Vagina (tissue), 2 donors: ENCODE data around the gene MBTPS1.

Source experiments
- POLR2A ChIP-seq, 2 donors: fragments of 450-650 bp; IDR thresholded peaks; one replicate each; pipeline ENCODE4 v1.6.1; 2017; ENCODE audit warnings: antibody characterized with exemption in 2 of 2, mild to moderate bottlenecking in 2 of 2, moderate library complexity in 2 of 2
- POLR2AphosphoS5 ChIP-seq, 2 donors: sonication (generic); formaldehyde crosslinking; IDR thresholded peaks; one replicate each; pipeline ENCODE4 v1.9.0; 2017; ENCODE audit warnings: antibody characterized with exemption in 2 of 2, mild to moderate bottlenecking in 2 of 2, low read depth in 1 of 2; ENCODE audit not compliant: insufficient read depth in 1 of 2
- TF ChIP-seq, protein P1 (sequence below), 3 experiments: fragments of 450-650 bp in 2 of 3; fragments of 200-600 bp in 1 of 3; sonication (generic) in 1 of 3; IDR thresholded peaks; one replicate each; pipeline ENCODE4 v1.5.1; 2017 to 2019; ENCODE audit warnings: antibody characterized with exemption in 3 of 3, mild to moderate bottlenecking in 2 of 3, moderate library complexity in 2 of 3

DNA sequence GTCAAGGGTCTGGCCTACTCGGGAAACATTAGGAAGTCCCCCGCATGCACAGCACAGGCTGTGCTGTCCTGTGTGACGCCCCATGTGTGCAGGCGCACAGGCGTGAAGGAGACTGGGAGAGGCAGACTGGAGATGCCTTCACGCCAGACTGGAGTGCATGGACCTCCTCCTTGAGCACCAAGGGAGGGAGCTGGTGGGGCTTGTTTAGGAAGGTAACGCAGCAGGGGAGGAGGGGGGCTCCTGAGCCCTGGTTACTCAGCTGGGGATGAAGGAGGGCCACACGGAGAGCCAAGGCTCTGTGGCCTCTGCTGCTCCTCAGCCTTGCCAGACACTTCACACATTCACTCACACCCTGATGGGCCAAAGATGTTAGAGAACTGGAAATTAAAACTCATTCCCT lies 20.5 kb upstream of the MBTPS1 start:
- TF ChIP-seq, protein P1, sequence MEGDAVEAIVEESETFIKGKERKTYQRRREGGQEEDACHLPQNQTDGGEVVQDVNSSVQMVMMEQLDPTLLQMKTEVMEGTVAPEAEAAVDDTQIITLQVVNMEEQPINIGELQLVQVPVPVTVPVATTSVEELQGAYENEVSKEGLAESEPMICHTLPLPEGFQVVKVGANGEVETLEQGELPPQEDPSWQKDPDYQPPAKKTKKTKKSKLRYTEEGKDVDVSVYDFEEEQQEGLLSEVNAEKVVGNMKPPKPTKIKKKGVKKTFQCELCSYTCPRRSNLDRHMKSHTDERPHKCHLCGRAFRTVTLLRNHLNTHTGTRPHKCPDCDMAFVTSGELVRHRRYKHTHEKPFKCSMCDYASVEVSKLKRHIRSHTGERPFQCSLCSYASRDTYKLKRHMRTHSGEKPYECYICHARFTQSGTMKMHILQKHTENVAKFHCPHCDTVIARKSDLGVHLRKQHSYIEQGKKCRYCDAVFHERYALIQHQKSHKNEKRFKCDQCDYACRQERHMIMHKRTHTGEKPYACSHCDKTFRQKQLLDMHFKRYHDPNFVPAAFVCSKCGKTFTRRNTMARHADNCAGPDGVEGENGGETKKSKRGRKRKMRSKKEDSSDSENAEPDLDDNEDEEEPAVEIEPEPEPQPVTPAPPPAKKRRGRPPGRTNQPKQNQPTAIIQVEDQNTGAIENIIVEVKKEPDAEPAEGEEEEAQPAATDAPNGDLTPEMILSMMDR (IDR thresholded peaks at IDR 0.05), result no peak
- TF ChIP-seq POLR2A (IDR thresholded peaks at IDR 0.05), result no peak
- no peak for TF ChIP-seq POLR2AphosphoS5 (IDR thresholded peaks at IDR 0.05; ENCODE audit: insufficient read depth in 1 of 2, low read depth in 1 of 2)
